Pancreas (tissue), 10 donors: Measurements from ENCODE around the gene GPR156. TPM values are rescaled to one million over a fixed set of nuclear protein-coding genes. Genes with fewer than 3 reads are reported as not detected.

Experiments
- ATAC-seq, 4 donors: fragments of 200-7000 bp; cut with Tn5 transposase; one replicate each; pipeline versions ENCODE4 v1.8.0 to v1.9.1; 2020; ENCODE audit warnings: mild to moderate bottlenecking in 4 of 4, moderate library complexity in 4 of 4
- DNase-seq, 6 donors: peaks; one replicate each; pipeline ENCODE4 v3.0.0-alpha.2; 2020
- FAIRE-seq: peaks from 2 replicates; lab custom pipeline; 2012; peaks lifted over from hg19 to GRCh38; lab: Jason Lieb, UNC
- H3K27ac ChIP-seq, 4 donors: fragments of 200-600 bp; sonication (generic); 1 replicate in 3 of 4; 2 replicates in 1 of 4; pipeline versions ENCODE4 v1.5.0 to v1.8.0; 2020
- H3K27me3 ChIP-seq, 4 donors: fragments of 200-600 bp; one replicate each; pipeline ENCODE4 v1.8.0; 2021
- H3K36me3 ChIP-seq, 3 donors: fragments of 200-600 bp; sonication (generic) in 1 of 3; one replicate each; pipeline versions ENCODE4 v1.5.0 to v1.8.0; 2020 to 2021
- H3K4me1 ChIP-seq, 3 donors: fragments of 200-600 bp; one replicate each; pipeline ENCODE4 v1.8.0; 2021
- H3K4me3 ChIP-seq, 4 donors: fragments of 200-600 bp; sonication (generic) in 2 of 4; one replicate each; pipeline versions ENCODE4 v1.5.0 to v1.8.0; 2020 to 2021
- H3K9me3 ChIP-seq, 4 donors: fragments of 200-600 bp; one replicate each; pipeline ENCODE4 v1.8.0; 2021
- WGBS, 2 donors: extraction: QIAGEN DNeasy Blood & Tissue Kit; methylation state at CpG; one replicate each; pipeline ENCODE4 v1.1.7; 2013; 5-methylcytosine and 5-hydroxymethylcytosine counted together
- intact Hi-C, 3 donors: fragments of 100-400 bp; cut with DNase I; formaldehyde crosslinking; loops; one replicate each; pipeline versions ENCODE4 v1.11.1 to v1.14.2; 2022
- polyA plus RNA-seq, 2 donors: library from polyadenylated mRNA; stranded (reverse); fragments of 200-250 nt; gene quantifications; one replicate each; pipeline ENCODE4 v1.2.3, GENCODE V29; 2013
- total RNA-seq, 6 donors: library from RNA; stranded (reverse); fragmentation: NEBNext Ultra II Directional in 4 of 6; extraction: Animal tissue kit (Norgen Biotek cat#: 25700) in 4 of 6; gene quantifications; one replicate each; pipeline versions ENCODE4 v1.2.1 to v1.2.4, GENCODE V29; 2021 to 2023
- TF ChIP-seq, protein P1 (sequence below), 4 donors: fragments of 200-600 bp; sonication (generic) in 3 of 4; IDR thresholded peaks; one replicate each; pipeline versions ENCODE4 v1.5.0 to v1.8.0; 2021; ENCODE audit warnings: antibody characterized with exemption in 4 of 4
- donor health status: healthy with polysubstance abuse.
- donor health status: DM: no; HTN: no; CAD: no; lungs with moderate emphysema.
- donor health status: DM: no; HTN: no; CAD: no.
- donor health status: control.
- donor health status: control.
- donor health status: Bipolar disorder and iron deficiency.
- donor health status: DM: yes; HTN: yes; CAD: no.
- donor health status: DM: no; HTN: no; CAD: no.
- donor health status: DM: no; HTN: no; CAD: no.
- donor health status: DM: yes; HTN: yes; CAD: no.

Gene GPR156
- total and polyA plus RNA-seq, 8 donors: 0.05 to 0.16 (median 0.08) TPM; not detected in 4

DNA sequence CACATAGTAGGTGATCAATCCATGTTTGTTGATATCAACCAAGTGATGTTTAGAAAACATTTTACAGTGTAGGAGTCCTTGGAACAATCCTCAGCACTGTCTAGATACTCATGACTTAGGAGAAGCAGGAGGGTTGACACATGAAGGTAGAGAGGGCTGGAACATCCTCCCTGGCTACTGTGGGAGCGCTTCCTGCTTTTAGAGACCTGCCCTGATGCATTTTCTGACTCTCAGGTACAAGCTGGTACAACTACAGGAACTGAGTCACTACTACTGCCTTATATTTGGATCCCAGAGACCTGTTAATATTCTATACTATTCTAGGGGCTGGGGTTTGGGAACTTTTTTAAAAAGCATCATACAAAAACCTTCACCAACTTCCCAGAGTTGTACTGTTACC lies 20.1 kb downstream of the GPR156 start:
- Histone ChIP-seq H3K36me3 (no peaks in the 10 kb centered on the region), H3K27me3 (no peaks in the 10 kb centered on the region), H3K9me3 (no peaks in the 10 kb centered on the region), H3K27ac (no peak overlapping the region), H3K4me1 (no peaks in the 10 kb centered on the region), H3K4me3 (no peak overlapping the region)
- TF ChIP-seq, protein P1, sequence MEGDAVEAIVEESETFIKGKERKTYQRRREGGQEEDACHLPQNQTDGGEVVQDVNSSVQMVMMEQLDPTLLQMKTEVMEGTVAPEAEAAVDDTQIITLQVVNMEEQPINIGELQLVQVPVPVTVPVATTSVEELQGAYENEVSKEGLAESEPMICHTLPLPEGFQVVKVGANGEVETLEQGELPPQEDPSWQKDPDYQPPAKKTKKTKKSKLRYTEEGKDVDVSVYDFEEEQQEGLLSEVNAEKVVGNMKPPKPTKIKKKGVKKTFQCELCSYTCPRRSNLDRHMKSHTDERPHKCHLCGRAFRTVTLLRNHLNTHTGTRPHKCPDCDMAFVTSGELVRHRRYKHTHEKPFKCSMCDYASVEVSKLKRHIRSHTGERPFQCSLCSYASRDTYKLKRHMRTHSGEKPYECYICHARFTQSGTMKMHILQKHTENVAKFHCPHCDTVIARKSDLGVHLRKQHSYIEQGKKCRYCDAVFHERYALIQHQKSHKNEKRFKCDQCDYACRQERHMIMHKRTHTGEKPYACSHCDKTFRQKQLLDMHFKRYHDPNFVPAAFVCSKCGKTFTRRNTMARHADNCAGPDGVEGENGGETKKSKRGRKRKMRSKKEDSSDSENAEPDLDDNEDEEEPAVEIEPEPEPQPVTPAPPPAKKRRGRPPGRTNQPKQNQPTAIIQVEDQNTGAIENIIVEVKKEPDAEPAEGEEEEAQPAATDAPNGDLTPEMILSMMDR (IDR thresholded peaks at IDR 0.05): no peak
- no peak for DNase-seq
- ATAC-seq: no peak
- 79 to 93% methylated on average over 1 of the region's 1 CpG for WGBS, 2 donors
- intact Hi-C loops: no loop called here
- FAIRE-seq: no peak

- no peak overlapping the region for H3K27ac ChIP-seq
- H3K36me3 ChIP-seq: no peaks in the 10 kb centered on the region
- ATAC-seq (no peak), DNase-seq (no peak), FAIRE-seq (no peak)
- intact Hi-C loops: no loop called here
- H3K9me3 ChIP-seq: no peaks in the 10 kb centered on the region
- no peaks in the 10 kb centered on the region for H3K27me3 ChIP-seq
- no peak overlapping the region for H3K4me3 ChIP-seq
- no peaks in the 10 kb centered on the region for H3K4me1 ChIP-seq
- TF ChIP-seq, protein P1 (IDR thresholded peaks at IDR 0.05): no peak
- WGBS, 2 donors: 56 to 60% methylated on average over 5 of the region's 5 CpGs
Observed at GRCh38 chr3:120263792-120264191, 21.2 kb downstream of the GPR156 start.

DNA sequence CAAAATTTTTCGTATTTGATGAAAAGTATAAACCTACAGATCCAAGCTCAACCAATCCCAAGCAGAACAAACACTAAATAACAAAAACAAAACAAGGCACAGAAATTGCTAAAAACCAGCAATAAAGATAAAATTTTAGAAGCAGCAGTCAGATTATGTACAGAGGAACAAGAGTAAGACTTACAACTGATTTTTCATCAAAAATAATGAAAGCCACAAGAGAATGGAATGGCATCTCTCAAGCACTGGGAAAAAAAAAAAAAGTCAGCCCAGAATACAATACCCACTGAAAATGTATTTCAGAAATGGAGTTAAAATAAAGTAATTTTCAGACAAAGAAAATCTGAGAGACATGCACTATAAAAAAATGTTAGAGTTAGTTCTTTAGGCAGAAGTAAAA lies 27.0 kb downstream of the GPR156 start:
- ATAC-seq: no peak
- H3K9me3 ChIP-seq: no peaks in the 10 kb centered on the region
- WGBS, 2 donors: 56 to 76% methylated on average over 1 of the region's 1 CpG

DNA sequence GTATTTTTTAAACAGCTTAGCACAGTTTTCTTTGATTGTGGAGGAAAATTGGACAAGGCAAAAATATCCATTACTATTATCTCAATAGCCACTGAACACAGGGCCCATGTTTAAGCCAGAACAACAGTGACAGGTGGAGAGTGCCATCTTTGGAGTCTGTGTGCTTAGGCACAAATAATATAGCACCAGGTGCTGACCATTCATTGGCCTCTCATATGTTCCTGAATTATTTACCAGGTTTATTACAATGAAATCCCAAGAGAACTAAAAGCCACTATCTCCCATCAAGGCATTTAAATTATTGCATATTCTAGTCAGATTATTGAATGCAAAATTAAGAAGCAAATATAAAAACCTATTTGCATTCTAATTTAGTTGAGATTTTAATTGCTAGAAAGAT lies 39.6 kb downstream of the GPR156 start:
- H3K9me3 ChIP-seq: no peaks in the 10 kb centered on the region
- FAIRE-seq (no peak), ATAC-seq (no peak), DNase-seq (no peak)
- intact Hi-C loops: loop anchor here in 2 of 3 donors (5.0 to 10.0 kb wide), 2 partner anchors 167 to 309 kb away; no protein-coding TSS in a partner anchor
- H3K36me3 ChIP-seq: no peaks in the 10 kb centered on the region
- peaks cover 0 to 11% (median 0%) of the 10 kb centered on the region in 4 donors for H3K27me3 ChIP-seq
- no peaks in the 10 kb centered on the region for H3K4me1 ChIP-seq
- TF ChIP-seq, protein P1 (IDR thresholded peaks at IDR 0.05): no peak
- H3K4me3 ChIP-seq: no peak overlapping the region
- H3K27ac ChIP-seq: no peak overlapping the region

More for the DNA sequence above, 27.0 kb downstream of the GPR156 start:
- Histone ChIP-seq H3K27me3 (no peaks in the 10 kb centered on the region), H3K27ac (no peak overlapping the region), H3K4me3 (no peak overlapping the region), H3K36me3 (no peaks in the 10 kb centered on the region), H3K4me1 (no peaks in the 10 kb centered on the region)
- TF ChIP-seq, protein P1 (IDR thresholded peaks at IDR 0.05): no peak
- DNase-seq: no peak
- no peak for FAIRE-seq
- intact Hi-C loops: no loop called here

DNA sequence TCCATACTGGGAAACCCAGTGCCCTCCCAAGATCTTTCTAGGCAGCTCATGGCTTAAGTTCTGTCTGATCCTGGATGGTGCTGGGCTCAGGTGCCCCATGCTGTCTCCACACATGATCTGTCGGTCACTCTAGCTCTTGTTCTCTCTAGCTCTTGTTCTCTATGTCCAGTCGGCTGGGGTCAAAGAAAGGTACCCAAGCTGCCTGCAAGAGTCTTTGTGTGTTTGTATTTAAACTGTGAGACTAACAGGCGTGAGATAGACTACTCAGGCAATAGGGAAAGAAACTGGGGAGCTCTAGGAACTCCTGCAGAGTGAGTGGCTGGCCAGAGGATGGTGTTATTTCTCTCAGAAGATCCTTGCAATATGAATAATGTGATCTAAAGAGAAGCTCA lies 40.2 kb downstream of the GPR156 start:
- no peak for ATAC-seq
- DNase-seq: no peak
- no peak for FAIRE-seq
- Histone ChIP-seq H3K27ac (no peak overlapping the region), H3K4me3 (no peak overlapping the region), H3K9me3 (no peaks in the 10 kb centered on the region), H3K27me3 (peaks cover 0 to 11% (median 0%) of the 10 kb centered on the region in 4 donors), H3K4me1 (no peaks in the 10 kb centered on the region), H3K36me3 (no peaks in the 10 kb centered on the region)
- 47 to 55% methylated on average over 3 of the region's 3 CpGs for WGBS, 2 donors
- TF ChIP-seq, protein P1 (IDR thresholded peaks at IDR 0.05): no peak
- intact Hi-C loops: loop anchor here in 2 of 3 donors (5.0 to 10.0 kb wide), 3 partner anchors 167 to 312 kb away; no protein-coding TSS in a partner anchor
